Measurements from ENCODE around the gene ZBTB7C. TPM values are rescaled to one million over a fixed set of nuclear protein-coding genes. Genes with fewer than 3 reads are reported as not detected.

The ZBTB7C gene
- total RNA-seq, 2 experiments from 2014 or later = 0.05 TPM; not detected in 1

DNA sequence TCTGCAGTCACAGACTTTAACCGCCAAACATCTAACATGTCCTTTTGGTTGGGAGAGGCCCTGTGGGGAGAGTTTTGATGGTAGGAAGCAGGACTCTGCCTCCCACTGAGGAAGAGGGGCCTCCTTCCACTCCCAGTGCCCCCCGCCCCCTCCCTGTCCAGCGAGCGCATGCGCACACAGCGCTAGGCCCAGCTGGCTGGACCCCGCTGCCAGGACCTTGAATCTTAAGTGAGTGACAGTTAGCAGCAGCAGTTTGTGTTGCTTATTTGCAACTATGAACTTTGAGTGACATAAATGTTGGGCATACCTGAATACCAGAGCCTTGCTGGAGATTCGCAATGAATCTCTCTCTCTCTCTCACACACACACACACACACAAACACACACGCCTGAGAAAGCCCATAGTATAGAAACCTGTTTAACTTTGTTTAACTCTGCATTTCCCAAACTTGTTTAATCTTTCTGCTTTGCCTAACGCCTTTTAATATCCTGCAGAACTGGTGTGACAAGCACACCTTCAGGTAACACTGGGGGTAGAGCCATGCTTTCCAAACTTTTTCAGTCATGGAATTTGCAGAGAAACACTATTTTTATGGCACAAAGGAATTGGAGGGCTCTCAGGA, 344.1 kb downstream of the ZBTB7C start:
- DNase-seq = no peak
- no peak overlapping the region for H3K27ac Mint-ChIP-seq
- ChIA-PET POLR2A (no interaction called here), CTCF (no interaction called here)
- intact Hi-C loops (cut with micrococcal nuclease) = no loop called here
- H3K9me3 Mint-ChIP-seq = no peaks in the 10 kb centered on the region
- H3K27me3 Mint-ChIP-seq = peaks cover 8% of the 10 kb centered on the region
- H3K36me3 Mint-ChIP-seq = no peaks in the 10 kb centered on the region
- no peak overlapping the region for H3K4me3 Mint-ChIP-seq
- no peaks in the 10 kb centered on the region for H3K4me1 Mint-ChIP-seq (ENCODE audit: low read depth)

DNA sequence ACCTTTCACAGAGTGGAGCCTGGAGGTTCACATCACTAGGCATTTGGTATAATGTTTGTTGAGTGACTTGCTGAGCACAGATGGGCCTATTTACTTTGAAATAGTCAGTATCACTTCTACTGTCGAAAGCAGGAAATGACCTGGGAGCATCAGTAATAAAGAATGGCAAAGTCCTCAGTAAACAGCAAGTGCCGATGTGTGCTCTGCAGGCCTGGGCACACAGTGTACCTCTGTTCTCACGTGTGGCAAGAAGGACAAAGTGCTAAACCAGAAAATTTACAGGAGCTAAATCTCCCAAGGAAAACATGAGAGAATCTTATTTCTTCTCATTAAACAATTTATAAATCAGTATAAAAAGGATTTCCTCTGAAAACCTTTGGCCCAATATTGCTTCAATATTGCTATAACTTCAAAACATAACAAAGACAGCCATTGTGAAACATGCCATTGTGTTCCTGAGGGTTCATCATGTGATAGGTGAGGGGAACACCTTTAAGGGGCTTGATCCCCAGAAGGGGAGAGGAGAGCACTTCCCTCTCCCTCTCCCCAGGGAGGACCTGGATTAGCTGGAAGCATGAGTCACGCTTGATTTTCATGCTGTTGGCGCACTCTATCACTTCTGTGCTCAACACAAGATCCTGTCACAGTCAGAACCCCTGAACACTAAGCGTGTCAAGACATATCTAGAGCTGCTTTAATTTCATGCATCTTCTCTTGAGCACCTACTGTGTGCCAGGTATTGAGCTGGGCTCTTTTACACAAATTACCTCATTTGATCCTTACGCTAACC, 347.2 kb downstream of the ZBTB7C start:
- no peaks in the 10 kb centered on the region for H3K36me3 Mint-ChIP-seq
- peaks cover 18% of the 10 kb centered on the region for H3K27me3 Mint-ChIP-seq
- ChIA-PET CTCF (no interaction called here), POLR2A (no interaction called here)
- H3K27ac Mint-ChIP-seq = no peak overlapping the region
- H3K4me3 Mint-ChIP-seq = no peak overlapping the region
- H3K4me1 Mint-ChIP-seq (ENCODE audit: low read depth) = no peaks in the 10 kb centered on the region
- intact Hi-C loops (cut with micrococcal nuclease) = no loop called here
- DNase-seq = no peak
- H3K9me3 Mint-ChIP-seq = peaks cover 2% of the 10 kb centered on the region

DNA sequence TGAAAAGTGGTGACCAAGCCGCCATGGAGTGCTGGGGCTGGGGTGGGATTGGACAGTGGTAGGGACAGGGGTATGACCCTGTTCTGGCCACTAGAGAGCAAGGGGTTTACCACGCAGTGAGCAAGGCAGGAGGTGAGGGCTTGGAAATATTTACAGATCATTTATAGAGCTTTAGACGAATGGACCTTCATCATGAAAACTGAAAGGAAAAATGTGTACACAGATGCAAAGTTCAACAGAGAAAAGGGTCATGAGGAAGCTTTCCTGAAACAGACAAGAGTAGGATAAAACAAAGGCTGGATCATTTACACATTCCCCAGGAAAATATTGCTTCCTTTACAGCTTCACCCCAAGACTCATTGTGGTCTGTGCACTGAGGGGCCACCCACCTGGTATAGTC, 348.2 kb downstream of the ZBTB7C start:
- DNase-seq = no peak
- Mint-ChIP-seq H3K4me3 (no peak overlapping the region), H3K36me3 (no peaks in the 10 kb centered on the region), H3K27ac (no peak overlapping the region), H3K27me3 (peaks cover 20% of the 10 kb centered on the region), H3K4me1 (ENCODE audit: low read depth) (no peaks in the 10 kb centered on the region), H3K9me3 (peaks cover 2% of the 10 kb centered on the region)
- intact Hi-C loops (cut with micrococcal nuclease) = no loop called here
- CTCF ChIA-PET = no interaction called here
- POLR2A ChIA-PET = no interaction called here

DNA sequence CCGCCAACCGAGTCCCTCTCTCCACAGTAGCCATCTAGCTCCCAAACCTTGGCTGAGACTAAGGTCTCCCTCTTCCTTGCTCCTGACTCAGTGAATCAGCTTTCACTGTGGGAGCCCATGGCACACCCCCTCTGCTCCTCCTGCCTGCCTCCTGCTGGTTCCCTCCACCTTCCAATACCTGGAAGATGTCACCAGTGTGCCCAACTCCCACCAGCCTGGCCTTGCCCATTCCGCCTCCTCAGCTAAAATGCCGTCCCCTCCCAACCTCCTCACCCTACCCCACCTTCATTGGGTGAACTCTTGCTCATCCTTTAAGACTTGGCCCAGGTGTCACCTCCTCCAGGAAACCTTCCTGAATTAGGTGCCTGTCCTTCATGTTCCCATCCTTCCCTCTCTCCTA, 348.8 kb downstream of the ZBTB7C start:
- no peak overlapping the region for H3K27ac Mint-ChIP-seq
- POLR2A ChIA-PET = no interaction called here
- DNase-seq = no peak
- H3K27me3 Mint-ChIP-seq = peaks cover 25% of the 10 kb centered on the region
- H3K9me3 Mint-ChIP-seq = peaks cover 2% of the 10 kb centered on the region
- intact Hi-C loops (cut with micrococcal nuclease) = no loop called here
- CTCF ChIA-PET = interaction anchor here (0.8 kb wide), 1 partner anchor 29 kb away, joined by 3 read pairs; no protein-coding TSS in a partner anchor
- H3K4me3 Mint-ChIP-seq = no peak overlapping the region
- no peaks in the 10 kb centered on the region for H3K36me3 Mint-ChIP-seq
- no peaks in the 10 kb centered on the region for H3K4me1 Mint-ChIP-seq (ENCODE audit: low read depth)

DNA sequence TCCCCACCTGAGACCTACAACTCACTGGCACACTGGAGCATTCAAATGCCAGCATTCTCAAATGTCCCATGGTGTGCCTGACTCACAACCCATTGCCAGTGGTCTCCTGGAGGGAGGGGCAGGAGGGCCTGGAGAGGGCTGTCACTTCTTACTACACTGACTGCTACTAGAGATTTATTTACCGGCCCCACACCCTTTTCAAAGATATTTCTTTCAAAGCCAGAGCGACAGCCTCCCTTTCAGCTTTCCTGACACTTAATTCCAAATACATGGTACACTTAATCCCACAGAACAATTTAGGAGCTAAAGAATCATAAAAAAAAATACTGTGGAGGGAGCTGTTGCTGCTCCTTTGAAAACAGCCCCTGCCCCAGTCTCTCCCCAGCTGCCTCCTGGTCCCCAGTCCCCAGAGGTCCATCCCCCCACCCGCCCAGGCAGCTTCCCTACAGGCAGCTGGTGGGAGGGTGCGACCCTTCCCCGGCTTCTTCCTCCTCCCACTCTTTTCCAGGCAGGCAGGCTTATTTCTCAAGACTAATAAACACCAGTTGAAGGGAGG, 349.6 kb downstream of the ZBTB7C start:
- H3K36me3 Mint-ChIP-seq = no peaks in the 10 kb centered on the region
- POLR2A ChIA-PET = no interaction called here
- peaks cover 2% of the 10 kb centered on the region for H3K9me3 Mint-ChIP-seq
- no peaks in the 10 kb centered on the region for H3K4me1 Mint-ChIP-seq (ENCODE audit: low read depth)
- H3K4me3 Mint-ChIP-seq = no peak overlapping the region
- CTCF ChIA-PET = no interaction called here
- no peak overlapping the region for H3K27ac Mint-ChIP-seq
- intact Hi-C loops (cut with micrococcal nuclease) = no loop called here
- no peak for DNase-seq
- peaks cover 30% of the 10 kb centered on the region for H3K27me3 Mint-ChIP-seq

DNA sequence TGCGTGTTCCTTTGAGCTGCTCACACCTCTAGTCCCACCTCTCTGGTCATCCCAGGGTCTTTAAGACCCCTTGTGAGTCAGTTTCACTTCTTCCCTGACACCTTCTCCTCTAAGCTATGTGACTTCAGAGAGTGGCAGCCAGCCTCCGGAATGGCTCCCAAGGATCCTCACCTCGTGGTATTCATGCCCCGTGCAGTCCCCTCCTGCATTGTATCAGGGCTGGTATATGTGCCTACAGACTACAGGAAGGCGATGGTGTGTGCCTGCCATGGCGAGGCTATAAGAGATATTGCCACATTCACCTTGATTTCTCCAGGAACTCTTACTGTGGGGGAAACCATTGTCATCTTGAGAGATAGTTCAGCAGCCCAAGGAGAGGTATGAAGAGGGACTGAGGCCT, 350.7 kb downstream of the ZBTB7C start:
- no peak overlapping the region for H3K27ac Mint-ChIP-seq
- intact Hi-C loops (cut with micrococcal nuclease) = no loop called here
- no peaks in the 10 kb centered on the region for H3K36me3 Mint-ChIP-seq
- ChIA-PET POLR2A (no interaction called here), CTCF (interaction anchor here (0.8 kb wide), 1 partner anchor 11 kb away, joined by 3 read pairs; no protein-coding TSS in a partner anchor)
- DNase-seq = no peak
- peaks cover 2% of the 10 kb centered on the region for H3K9me3 Mint-ChIP-seq
- H3K4me1 Mint-ChIP-seq (ENCODE audit: low read depth) = no peaks in the 10 kb centered on the region
- H3K27me3 Mint-ChIP-seq = peaks cover 39% of the 10 kb centered on the region
- no peak overlapping the region for H3K4me3 Mint-ChIP-seq

DNA sequence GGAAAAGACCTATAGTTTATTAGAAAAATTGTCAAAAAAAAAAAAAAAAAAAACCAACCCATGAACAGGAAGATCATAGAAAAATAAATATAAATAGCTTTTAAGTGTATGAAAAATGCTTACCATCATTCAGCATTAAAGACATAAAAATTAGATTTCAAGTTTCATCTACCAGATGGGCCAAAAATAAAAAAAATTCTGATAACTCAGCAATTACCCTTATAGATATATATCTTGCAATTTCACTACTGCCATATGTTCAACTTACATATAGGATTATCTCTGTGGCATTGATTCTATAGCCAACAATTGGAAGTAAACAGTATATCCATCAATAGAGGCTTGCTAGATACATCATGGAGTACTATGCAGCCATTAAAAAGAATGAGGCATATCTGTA, 352.2 kb downstream of the ZBTB7C start:
- Mint-ChIP-seq H3K36me3 (no peaks in the 10 kb centered on the region), H3K27ac (no peak overlapping the region), H3K4me3 (no peak overlapping the region), H3K27me3 (peaks cover 50% of the 10 kb centered on the region), H3K4me1 (ENCODE audit: low read depth) (no peaks in the 10 kb centered on the region), H3K9me3 (peaks cover 2% of the 10 kb centered on the region)
- ChIA-PET POLR2A (no interaction called here), CTCF (no interaction called here)
- intact Hi-C loops (cut with micrococcal nuclease) = no loop called here
- no peak for DNase-seq

DNA sequence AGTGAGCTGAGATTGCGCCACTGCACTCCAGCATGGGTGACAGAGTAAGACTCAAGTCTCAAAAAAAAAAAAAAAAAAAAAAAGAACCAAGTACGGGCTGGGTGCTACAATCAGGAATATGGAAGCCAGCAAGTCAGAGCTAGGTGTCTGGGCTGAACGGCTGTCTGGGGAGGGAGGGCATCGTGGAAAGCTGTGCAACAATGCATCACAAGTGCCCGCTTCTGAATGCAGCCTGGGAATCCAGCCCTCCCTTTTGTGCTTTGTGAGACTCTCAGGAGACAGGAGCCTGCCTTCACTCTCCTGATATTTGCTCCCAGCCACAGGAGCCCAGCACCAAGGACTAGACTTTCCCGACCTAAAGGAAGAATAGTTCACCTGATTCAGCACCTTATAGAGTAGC, 353.8 kb downstream of the ZBTB7C start:
- Mint-ChIP-seq H3K27ac (no peak overlapping the region), H3K27me3 (peaks cover 50% of the 10 kb centered on the region), H3K9me3 (peaks cover 2% of the 10 kb centered on the region), H3K4me1 (ENCODE audit: low read depth) (no peaks in the 10 kb centered on the region), H3K4me3 (no peak overlapping the region), H3K36me3 (no peaks in the 10 kb centered on the region)
- POLR2A ChIA-PET = no interaction called here
- CTCF ChIA-PET = interaction anchor here (0.5 kb wide), 1 partner anchor 130 kb away, joined by 7 read pairs; no protein-coding TSS in a partner anchor
- no peak for DNase-seq
- intact Hi-C loops (cut with micrococcal nuclease) = no loop called here

DNA sequence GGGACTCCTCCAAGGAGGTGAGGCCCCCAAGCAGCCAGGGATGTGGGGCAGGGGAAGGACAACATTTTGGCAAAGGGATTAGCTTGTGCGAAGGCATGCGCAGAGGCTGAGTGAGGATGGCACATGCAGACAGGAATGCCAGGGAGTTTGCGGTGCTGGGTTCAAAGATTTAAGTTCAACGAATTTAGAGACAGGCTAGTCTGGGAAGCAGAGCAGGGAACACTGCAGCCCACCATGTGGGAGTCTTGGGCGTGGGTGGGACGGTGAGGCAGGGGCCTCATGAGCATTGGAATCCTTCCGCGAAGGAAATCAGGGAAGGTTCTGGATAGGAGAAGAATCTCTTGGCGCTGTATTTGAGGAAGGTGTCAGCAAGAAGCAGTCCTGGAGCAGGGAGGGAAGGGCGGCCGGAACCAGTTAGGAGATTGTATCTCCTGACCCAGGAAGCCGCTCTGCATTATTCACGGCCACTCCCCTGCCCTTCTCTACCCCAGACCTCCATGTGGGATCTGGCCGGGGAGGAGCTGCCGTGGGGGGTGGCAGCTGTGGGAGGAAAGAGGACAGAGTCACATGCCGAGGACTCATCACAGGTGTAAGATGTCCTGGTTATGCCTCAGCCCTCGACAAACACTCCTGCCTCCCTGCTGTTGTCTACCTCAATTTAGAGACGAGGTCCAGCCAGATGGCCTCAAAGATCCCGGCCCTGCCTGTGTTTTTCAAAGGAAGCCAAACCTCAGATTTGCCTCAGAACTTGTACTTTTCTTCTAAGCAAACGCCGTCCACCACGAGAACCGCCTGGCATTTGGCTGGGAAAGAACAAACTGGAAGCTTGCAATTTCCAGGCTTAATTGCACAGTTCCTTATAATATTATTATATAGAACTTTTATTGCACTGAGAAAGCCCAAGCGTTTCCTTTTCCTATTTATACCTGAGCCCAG, 355.0 kb downstream of the ZBTB7C start:
- Mint-ChIP-seq H3K27me3 (peaks cover 47% of the 10 kb centered on the region), H3K4me3 (no peak overlapping the region), H3K27ac (no peak overlapping the region), H3K36me3 (no peaks in the 10 kb centered on the region), H3K9me3 (peaks cover 2% of the 10 kb centered on the region), H3K4me1 (ENCODE audit: low read depth) (no peaks in the 10 kb centered on the region)
- ChIA-PET CTCF (no interaction called here), POLR2A (no interaction called here)
- intact Hi-C loops (cut with micrococcal nuclease) = no loop called here
- DNase-seq = no peak

DNA sequence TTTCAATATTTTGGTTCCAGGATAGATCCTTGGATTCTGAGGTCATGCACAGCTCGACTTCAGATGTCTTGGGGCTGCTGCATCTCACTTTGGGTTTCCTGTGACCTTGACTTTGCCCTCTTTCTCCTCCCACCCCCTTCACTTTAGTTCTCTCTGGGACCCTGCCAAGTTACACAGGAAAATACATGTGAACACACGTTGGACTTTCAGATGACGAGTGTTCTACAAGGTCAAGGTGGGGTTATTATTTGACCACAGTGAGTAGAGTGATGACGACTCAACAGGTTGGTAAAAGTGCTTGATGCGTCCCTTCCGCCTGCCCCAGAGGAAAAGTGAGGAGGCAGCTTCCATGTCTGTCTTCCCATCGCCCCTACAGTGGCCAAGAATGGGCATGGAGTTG, 356.3 kb downstream of the ZBTB7C start:
- POLR2A ChIA-PET = no interaction called here
- Mint-ChIP-seq H3K4me1 (ENCODE audit: low read depth) (no peaks in the 10 kb centered on the region), H3K36me3 (no peaks in the 10 kb centered on the region), H3K4me3 (no peak overlapping the region), H3K9me3 (peaks cover 2% of the 10 kb centered on the region), H3K27me3 (peaks cover 43% of the 10 kb centered on the region), H3K27ac (no peak overlapping the region)
- DNase-seq = no peak
- CTCF ChIA-PET = no interaction called here
- intact Hi-C loops (cut with micrococcal nuclease) = no loop called here

DNA sequence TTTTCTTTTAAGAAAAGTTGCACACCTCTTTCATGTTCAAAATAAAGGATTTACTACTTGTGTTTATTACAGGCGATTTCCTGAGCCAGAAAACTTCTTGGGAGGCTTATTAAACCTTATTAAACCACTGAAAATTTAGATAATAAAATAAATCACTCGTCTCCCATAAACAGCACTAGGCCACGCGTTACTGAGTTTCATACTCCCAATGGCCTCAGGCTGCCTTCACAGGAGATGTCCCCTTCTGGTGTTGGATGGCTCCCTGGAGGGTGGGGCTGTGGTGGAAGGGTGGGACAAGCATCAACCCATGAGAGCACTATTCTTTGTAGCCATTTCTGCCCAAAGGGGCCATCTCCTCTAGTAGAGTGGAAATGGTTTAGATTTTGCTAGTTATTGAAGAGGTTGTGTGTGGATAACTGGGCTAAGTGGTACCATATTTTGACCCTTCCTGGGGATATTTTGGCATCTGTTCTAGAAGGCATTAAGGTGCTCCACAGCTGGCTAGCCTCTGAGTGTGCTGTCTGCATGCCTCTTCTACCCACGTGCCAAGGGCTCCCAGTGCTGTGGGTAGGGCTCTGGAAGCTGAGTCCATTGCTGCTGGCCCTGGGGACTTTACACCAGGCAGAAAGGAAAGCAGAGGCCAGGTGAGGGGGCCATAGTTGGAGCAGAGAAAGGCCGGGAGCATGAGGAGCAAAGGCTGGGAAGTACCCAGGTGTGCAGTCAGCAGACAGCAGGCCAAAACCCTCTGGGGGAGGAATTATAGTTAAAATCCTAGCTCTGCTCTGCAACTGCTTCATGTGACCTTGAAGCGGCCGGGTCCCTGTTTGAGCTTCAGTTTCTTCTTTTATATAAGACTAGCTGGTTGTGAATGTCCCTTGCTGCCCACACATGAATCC, 357.0 kb downstream of the ZBTB7C start:
- ChIA-PET POLR2A (no interaction called here), CTCF (no interaction called here)
- intact Hi-C loops (cut with micrococcal nuclease) = no loop called here
- no peak overlapping the region for H3K4me3 Mint-ChIP-seq
- peaks cover under 1% of the 10 kb centered on the region for H3K9me3 Mint-ChIP-seq
- no peak for DNase-seq
- H3K27me3 Mint-ChIP-seq = peaks cover 41% of the 10 kb centered on the region
- H3K36me3 Mint-ChIP-seq = no peaks in the 10 kb centered on the region
- H3K4me1 Mint-ChIP-seq (ENCODE audit: low read depth) = no peaks in the 10 kb centered on the region
- H3K27ac Mint-ChIP-seq = no peak overlapping the region
